H1 (cell line): ENCODE data around the gene CDKN2AIP.

ENCODE experiments used
- FOSL1 ChIP-seq: IDR thresholded peaks from 2 replicates; pipeline ENCODE4 v1.6.1; 2011; ENCODE audit warnings: mild to moderate bottlenecking, low read depth, low read length, moderate library complexity; ENCODE audit not compliant: insufficient read depth
- POLR2A ChIP-seq, 2 experiments: IDR thresholded peaks; 1 replicate in 1 of 2; 2 replicates in 1 of 2; pipeline ENCODE4 v1.6.1; 2011; ENCODE audit warnings: low read depth in 2 of 2, low read length in 2 of 2, mild to moderate bottlenecking in 2 of 2; ENCODE audit errors: control extremely low read depth in 1 of 2
- POLR2AphosphoS5 ChIP-seq: IDR thresholded peaks from 2 replicates; pipeline ENCODE4 v1.6.1; 2011; ENCODE audit warnings: low read depth, low read length
- SIRT6 ChIP-seq: IDR thresholded peaks from one replicate; pipeline ENCODE4 v1.7.1; 2012; ENCODE audit warnings: low read length, inconsistent platforms
- SP1 ChIP-seq: IDR thresholded peaks from 2 replicates; pipeline ENCODE4 v1.6.1; 2011; ENCODE audit warnings: low read depth, low read length
- TBP ChIP-seq: IDR thresholded peaks from 2 replicates; pipeline ENCODE4 v1.6.1; 2011; ENCODE audit warnings: low read depth, low read length, improper control_type of control experiment
- USF2 ChIP-seq: IDR thresholded peaks from 2 replicates; pipeline ENCODE4 v1.6.1; 2011; ENCODE audit warnings: low read length, improper control_type of control experiment
- YY1 ChIP-seq: IDR thresholded peaks from 2 replicates; pipeline ENCODE4 v1.6.1; 2011; ENCODE audit warnings: low read depth, mild to moderate bottlenecking, low read length
- ZNF274 ChIP-seq: IDR thresholded peaks from 2 replicates; pipeline ENCODE4 v1.7.0; 2012; ENCODE audit warnings: low read length, borderline replicate concordance; ENCODE audit errors: extremely low read depth
- TF ChIP-seq, protein P1 (sequence below), 3 experiments: IDR thresholded peaks; 1 replicate in 2 of 3; 2 replicates in 1 of 3; pipeline versions ENCODE4 v1.5.1 to v1.6.1; 2011; ENCODE audit warnings: low read length in 3 of 3, mild to moderate bottlenecking in 3 of 3, inconsistent platforms in 2 of 3, low read depth in 1 of 3, moderate library complexity in 1 of 3; ENCODE audit not compliant: insufficient read depth in 1 of 3; ENCODE audit errors: control extremely low read depth in 1 of 3

DNA sequence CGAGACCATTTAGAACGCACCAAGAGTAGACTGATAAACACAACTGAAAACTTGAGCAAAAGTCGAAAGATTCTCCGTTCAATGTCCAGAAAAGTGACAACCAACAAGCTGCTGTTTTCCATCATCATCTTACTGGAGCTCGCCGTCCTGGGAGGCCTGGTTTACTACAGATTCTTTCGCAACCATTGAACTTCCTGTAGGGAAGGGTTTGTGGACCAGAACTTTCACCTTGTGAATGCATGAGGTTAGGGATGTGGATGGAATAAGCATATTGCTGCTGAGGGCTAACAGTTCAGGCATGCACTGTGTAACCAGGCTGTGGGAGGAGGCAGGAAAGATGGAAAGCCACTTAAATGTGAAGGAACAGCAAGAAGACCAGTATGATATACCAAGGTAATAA is 39.6 kb downstream of the CDKN2AIP start:
- TF ChIP-seq POLR2A (IDR thresholded peaks at IDR 0.05; ENCODE audit: control extremely low read depth in 1 of 2, low read depth in 2 of 2, low read length in 2 of 2) (no peak), ZNF274 (no peak), TBP (no peak), FOSL1 (no peak), POLR2AphosphoS5 (no peak), USF2 (no peak), YY1 (no peak), SP1 (no peak), SIRT6 (no peak)
- TF ChIP-seq, protein P1, sequence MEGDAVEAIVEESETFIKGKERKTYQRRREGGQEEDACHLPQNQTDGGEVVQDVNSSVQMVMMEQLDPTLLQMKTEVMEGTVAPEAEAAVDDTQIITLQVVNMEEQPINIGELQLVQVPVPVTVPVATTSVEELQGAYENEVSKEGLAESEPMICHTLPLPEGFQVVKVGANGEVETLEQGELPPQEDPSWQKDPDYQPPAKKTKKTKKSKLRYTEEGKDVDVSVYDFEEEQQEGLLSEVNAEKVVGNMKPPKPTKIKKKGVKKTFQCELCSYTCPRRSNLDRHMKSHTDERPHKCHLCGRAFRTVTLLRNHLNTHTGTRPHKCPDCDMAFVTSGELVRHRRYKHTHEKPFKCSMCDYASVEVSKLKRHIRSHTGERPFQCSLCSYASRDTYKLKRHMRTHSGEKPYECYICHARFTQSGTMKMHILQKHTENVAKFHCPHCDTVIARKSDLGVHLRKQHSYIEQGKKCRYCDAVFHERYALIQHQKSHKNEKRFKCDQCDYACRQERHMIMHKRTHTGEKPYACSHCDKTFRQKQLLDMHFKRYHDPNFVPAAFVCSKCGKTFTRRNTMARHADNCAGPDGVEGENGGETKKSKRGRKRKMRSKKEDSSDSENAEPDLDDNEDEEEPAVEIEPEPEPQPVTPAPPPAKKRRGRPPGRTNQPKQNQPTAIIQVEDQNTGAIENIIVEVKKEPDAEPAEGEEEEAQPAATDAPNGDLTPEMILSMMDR (IDR thresholded peaks at IDR 0.05; ENCODE audit: control extremely low read depth in 1 of 3, insufficient read depth in 1 of 3, low read depth in 1 of 3, low read length in 3 of 3) = no peak
